ENCODE data around the gene MFAP3L.

GRCh38 chr4:169996379-169997240 lies 29.6 kb downstream of the MFAP3L start:
- TF ChIP-seq CTCF (IDR thresholded peaks at IDR 0.05): no peak
- TF ChIP-seq POLR2A (IDR thresholded peaks at IDR 0.05): no peak
